Ishikawa (cell line): ENCODE results near the gene ANAPC2.

ENCODE experiments used
- CEBPB ChIP-seq: IDR thresholded peaks from 2 replicates; pipeline ENCODE4 v1.6.1; 2012
- EGR1 ChIP-seq: IDR thresholded peaks from 2 replicates; pipeline ENCODE4 v1.6.1; 2012
- EP300 ChIP-seq: IDR thresholded peaks from 2 replicates; pipeline ENCODE4 v1.6.1; 2012; ENCODE audit warnings: borderline replicate concordance
- YY1 ChIP-seq: IDR thresholded peaks from 2 replicates; pipeline ENCODE4 v1.6.1; 2012; ENCODE audit warnings: low read depth

DNA sequence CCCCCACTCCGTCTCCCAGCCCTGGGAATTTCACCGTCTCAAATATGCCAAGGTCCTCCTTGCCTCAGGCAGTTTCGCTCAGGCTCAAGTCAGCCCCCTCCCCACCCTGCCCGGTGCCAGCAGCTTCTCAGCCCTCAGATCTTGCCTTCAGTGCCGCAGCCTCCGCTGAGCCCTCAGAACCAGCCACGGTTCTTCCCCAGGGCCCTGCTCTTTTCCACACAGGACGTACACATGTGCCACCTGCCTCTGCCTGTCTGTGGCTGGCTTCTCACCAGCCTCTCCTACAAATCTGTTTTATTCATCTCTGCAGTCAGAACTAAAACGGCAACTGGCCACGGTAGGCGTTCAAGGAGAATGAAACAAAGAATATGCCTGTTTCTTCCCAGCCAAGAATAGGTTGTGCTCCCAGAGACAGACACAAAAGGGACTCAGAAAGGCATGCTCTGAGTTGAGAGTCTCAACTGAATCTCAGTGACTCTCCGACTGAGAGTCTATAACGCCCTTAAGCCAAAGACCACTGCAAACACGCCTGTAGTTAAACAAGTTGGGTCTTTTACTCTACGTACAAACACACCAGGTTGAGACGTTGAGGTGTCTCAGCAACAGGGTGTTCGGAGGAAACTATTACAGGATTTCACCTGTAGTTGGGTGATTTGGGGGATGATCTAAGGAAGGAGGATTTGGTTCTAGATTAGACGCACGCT lies 60.0 kb downstream of the ANAPC2 start:
- no peak for TF ChIP-seq EGR1
- no peak for TF ChIP-seq CEBPB
- TF ChIP-seq EP300, result no peak
- no peak for TF ChIP-seq YY1
